Nephron progenitor cell (in vitro differentiated cells): ENCODE results near the gene BIN2.

Source experiments
- DNase-seq: peaks from one replicate; pipeline ENCODE4 v3.0.0; 2021
- H3K27ac Mint-ChIP-seq: 2 replicates; pipeline ENCODE4 v1.8.0; 2021; ENCODE audit warnings: mild to moderate bottlenecking, moderate library complexity, mixed read lengths
- H3K27me3 Mint-ChIP-seq: 2 replicates; pipeline ENCODE4 v1.8.0; 2021; ENCODE audit warnings: mild to moderate bottlenecking, low read depth, mixed read lengths; ENCODE audit not compliant: poor library complexity
- H3K36me3 Mint-ChIP-seq: 2 replicates; pipeline ENCODE4 v1.8.0; 2021; ENCODE audit warnings: low read depth, mixed read lengths
- H3K4me1 Mint-ChIP-seq: 2 replicates; pipeline ENCODE4 v1.8.0; 2021; ENCODE audit warnings: mixed read lengths
- H3K4me3 Mint-ChIP-seq: 2 replicates; pipeline ENCODE4 v1.8.0; 2021; ENCODE audit warnings: mild to moderate bottlenecking, moderate library complexity, mixed read lengths
- H3K9me3 Mint-ChIP-seq: 2 replicates; pipeline ENCODE4 v1.8.0; 2021; ENCODE audit warnings: mild to moderate bottlenecking, moderate library complexity, mixed read lengths
- CTCF ChIP-seq: fragments of 200-600 bp; sonication (generic); IDR thresholded peaks from 2 replicates; pipeline ENCODE4 v1.5.0; 2021; ENCODE audit warnings: antibody characterized with exemption

The BIN2 gene

GRCh38 chr12:51242120-51242519 lies 81.9 kb downstream of the BIN2 start:
- H3K4me3 Mint-ChIP-seq: no peak overlapping the region
- TF ChIP-seq CTCF: no peak
- peaks cover 29% of the 10 kb centered on the region for H3K36me3 Mint-ChIP-seq
- peaks cover 40% of the 10 kb centered on the region for H3K4me1 Mint-ChIP-seq
- H3K27me3 Mint-ChIP-seq: no peaks in the 10 kb centered on the region
- no peaks in the 10 kb centered on the region for H3K9me3 Mint-ChIP-seq
- DNase-seq: no peak
- no peak overlapping the region for H3K27ac Mint-ChIP-seq

- Mint-ChIP-seq H3K4me3 (no peak overlapping the region), H3K9me3 (no peaks in the 10 kb centered on the region), H3K27ac (no peak overlapping the region), H3K27me3 (no peaks in the 10 kb centered on the region), H3K4me1 (peaks cover 28% of the 10 kb centered on the region), H3K36me3 (peaks cover 29% of the 10 kb centered on the region)
- no peak for TF ChIP-seq CTCF
- DNase-seq: no peak
These were observed 83.0 kb downstream of the BIN2 start for GRCh38 chr12:51240971-51241370.

- Mint-ChIP-seq H3K36me3 (peaks cover 20% of the 10 kb centered on the region), H3K27me3 (peaks cover 9% of the 10 kb centered on the region), H3K27ac (peak within 1 kb of the TSS; percentile 100), H3K9me3 (no peaks in the 10 kb centered on the region), H3K4me1 (peaks cover 22% of the 10 kb centered on the region), H3K4me3 (peak within 1 kb of the TSS; percentile 95)
- TF ChIP-seq CTCF: no peak
- peak; percentile 98 for DNase-seq
These were observed 85.3 kb downstream of the BIN2 start, which contains the start of gene DAZAP2 for GRCh38 chr12:51238510-51239334. DAZAP2 (plus strand) TSS chr12:51238826; CDS start chr12:51238908, 82 bp downstream.

- H3K4me1 Mint-ChIP-seq: peaks cover 22% of the 10 kb centered on the region
- H3K27ac Mint-ChIP-seq: peak overlapping the region; percentile 100
- peaks cover 12% of the 10 kb centered on the region for H3K27me3 Mint-ChIP-seq
- no peak for DNase-seq
- H3K4me3 Mint-ChIP-seq: peak overlapping the region; percentile 95
- peaks cover 18% of the 10 kb centered on the region for H3K36me3 Mint-ChIP-seq
- no peaks in the 10 kb centered on the region for H3K9me3 Mint-ChIP-seq
- no peak for TF ChIP-seq CTCF
These were observed 85.9 kb downstream of the BIN2 start for GRCh38 chr12:51238037-51238509.

GRCh38 chr12:51234530-51234929 lies 89.4 kb downstream of the BIN2 start:
- DNase-seq: no peak
- H3K4me1 Mint-ChIP-seq: peaks cover 12% of the 10 kb centered on the region
- peaks cover 12% of the 10 kb centered on the region for H3K27me3 Mint-ChIP-seq
- H3K4me3 Mint-ChIP-seq: no peak overlapping the region
- no peak overlapping the region for H3K27ac Mint-ChIP-seq
- no peak for TF ChIP-seq CTCF
- H3K9me3 Mint-ChIP-seq: no peaks in the 10 kb centered on the region
- no peaks in the 10 kb centered on the region for H3K36me3 Mint-ChIP-seq

GRCh38 chr12:51232642-51233041 lies 91.3 kb downstream of the BIN2 start:
- H3K27ac Mint-ChIP-seq: no peak overlapping the region
- DNase-seq: no peak
- H3K4me1 Mint-ChIP-seq: no peaks in the 10 kb centered on the region
- TF ChIP-seq CTCF: no peak
- no peaks in the 10 kb centered on the region for H3K9me3 Mint-ChIP-seq
- H3K27me3 Mint-ChIP-seq: peaks cover 18% of the 10 kb centered on the region
- H3K36me3 Mint-ChIP-seq: no peaks in the 10 kb centered on the region
- no peak overlapping the region for H3K4me3 Mint-ChIP-seq
